Right lobe of liver (tissue), 6 donors: ENCODE measurements around the gene EML4. TPM values are rescaled to one million over a fixed set of nuclear protein-coding genes. Genes with fewer than 3 reads are reported as not detected.

Source experiments
- ATAC-seq, 4 donors: fragments of 200-7000 bp; cut with Tn5 transposase; one replicate each; pipeline ENCODE4 v1.9.1; 2020; ENCODE audit warnings: mild to moderate bottlenecking in 4 of 4, moderate library complexity in 4 of 4
- DNase-seq, 3 donors: peaks; one replicate each; pipeline ENCODE4 v3.0.0-alpha.2; 2020
- H3K27ac ChIP-seq, 3 donors: fragments of 200-600 bp; one replicate each; pipeline ENCODE4 v1.8.0; 2022
- H3K27me3 ChIP-seq, 2 donors: fragments of 200-600 bp; one replicate each; pipeline ENCODE4 v1.8.0; 2022
- H3K36me3 ChIP-seq, 4 donors: fragments of 200-600 bp; sonication (generic) in 1 of 4; one replicate each; pipeline versions ENCODE4 v1.5.1 to v1.8.0; 2017 to 2022; ENCODE audit warnings: control low read depth in 1 of 4
- H3K4me1 ChIP-seq, 4 donors: fragments of 200-600 bp; sonication (generic) in 1 of 4; one replicate each; pipeline versions ENCODE4 v1.5.1 to v1.8.0; 2017 to 2022; ENCODE audit warnings: control low read depth in 1 of 4
- H3K4me3 ChIP-seq, 3 donors: fragments of 200-600 bp; one replicate each; pipeline ENCODE4 v1.8.0; 2022
- H3K9me3 ChIP-seq, 4 donors: fragments of 200-600 bp; sonication (generic) in 1 of 4; one replicate each; pipeline versions ENCODE4 v1.5.1 to v1.8.0; 2017 to 2022; ENCODE audit warnings: control low read depth in 1 of 4
- CTCF ChIP-seq, 4 donors: fragments of 200-600 bp in 3 of 4; fragments of 450-650 bp in 1 of 4; IDR thresholded peaks; one replicate each; pipeline versions ENCODE4 v1.5.1 to v1.8.0; 2016 to 2022; ENCODE audit warnings: antibody characterized with exemption in 4 of 4, mild to moderate bottlenecking in 2 of 4
- POLR2A ChIP-seq: fragments of 450-650 bp; IDR thresholded peaks from one replicate; pipeline ENCODE4 v1.6.1; 2017; ENCODE audit warnings: antibody characterized with exemption, mild to moderate bottlenecking
- WGBS: methylation state at CpG from one replicate; pipeline ENCODE4 v1.1.6; 2018; ENCODE audit warnings: low coverage, low lambda C conversion rate; ENCODE audit not compliant: insufficient coverage; ENCODE audit errors: missing lambda C conversion rate; 5-methylcytosine and 5-hydroxymethylcytosine counted together
- intact Hi-C, 2 donors: fragments of 100-400 bp; cut with DNase I; formaldehyde crosslinking; loops; one replicate each; pipeline versions ENCODE4 v1.11.2 to v1.14.1; 2022
- total RNA-seq, 6 experiments: library from RNA; depleted of rRNA in 2 of 6; stranded (reverse); fragments of >200 nt in 2 of 6; fragmentation: NEBNext Ultra II Directional in 3 of 6; extraction: Animal tissue kit (Norgen Biotek cat#: 25700) in 3 of 6; gene quantifications; one replicate each; pipeline versions ENCODE4 v1.1.0 to v1.2.4, GENCODE V29; 2016 to 2023
- donor health status: DM: no; HTN: yes; CAD: no.
- donor health status: DM: no; HTN: no; CAD: no.
- donor health status: DM: no; HTN: no; CAD: no.
- donor health status: DM: no; HTN: yes; CAD: no.
- donor health status: DM: no; HTN: yes; CAD: no.

Gene EML4
- total RNA-seq, 6 experiments from 2014 or later: 28.3 to 55.7 (median 36.7) TPM

GRCh38 chr2:42239289-42239661, 70.1 kb downstream of the EML4 start:
- Histone ChIP-seq H3K27me3 (no peaks in the 10 kb centered on the region), H3K4me1 (peaks cover 0 to 26% (median 3%) of the 10 kb centered on the region in 4 donors), H3K36me3 (no peaks in the 10 kb centered on the region), H3K9me3 (no peaks in the 10 kb centered on the region), H3K27ac (no peak overlapping the region), H3K4me3 (no peak overlapping the region)
- TF ChIP-seq POLR2A: no peak
- no peak for TF ChIP-seq CTCF (IDR thresholded peaks at IDR 0.05)
- ATAC-seq: no peak
- WGBS: 45% methylated on average over 3 of the region's 3 CpGs
- intact Hi-C loops: no loop called here
- no peak for DNase-seq

GRCh38 chr2:42239811-42240210, 70.7 kb downstream of the EML4 start:
- intact Hi-C loops: no loop called here
- no peak for DNase-seq

GRCh38 chr2:42241517-42241916, 72.4 kb downstream of the EML4 start:
- no peak for ATAC-seq
- Histone ChIP-seq H3K4me1 (peaks cover 0 to 26% (median 3%) of the 10 kb centered on the region in 4 donors), H3K36me3 (peaks cover 0 to 8% (median 2%) of the 10 kb centered on the region in 4 donors), H3K9me3 (no peaks in the 10 kb centered on the region), H3K4me3 (no peak overlapping the region), H3K27ac (no peak overlapping the region), H3K27me3 (no peaks in the 10 kb centered on the region)
- TF ChIP-seq CTCF (IDR thresholded peaks at IDR 0.05) (no peak), POLR2A (no peak)
- no peak for DNase-seq
- intact Hi-C loops: no loop called here
- 40% methylated on average over 4 of the region's 4 CpGs for WGBS

More at GRCh38 chr2:42239811-42240210, 70.7 kb downstream of the EML4 start:
- Histone ChIP-seq H3K27me3 (no peaks in the 10 kb centered on the region), H3K36me3 (no peaks in the 10 kb centered on the region), H3K9me3 (no peaks in the 10 kb centered on the region), H3K27ac (no peak overlapping the region), H3K4me3 (no peak overlapping the region), H3K4me1 (peaks cover 0 to 26% (median 3%) of the 10 kb centered on the region in 4 donors)
- TF ChIP-seq POLR2A: no peak
- no peak for TF ChIP-seq CTCF (IDR thresholded peaks at IDR 0.05)
- ATAC-seq: no peak
- WGBS: 38% methylated on average over 1 of the region's 1 CpG

GRCh38 chr2:42243297-42243696, 74.1 kb downstream of the EML4 start:
- peaks cover 0 to 8% (median 2%) of the 10 kb centered on the region in 4 donors for H3K36me3 ChIP-seq
- DNase-seq: no peak
- H3K4me1 ChIP-seq: peaks cover 0 to 24% (median 3%) of the 10 kb centered on the region in 4 donors
- no peak for ATAC-seq
- TF ChIP-seq CTCF (IDR thresholded peaks at IDR 0.05) (no peak), POLR2A (no peak)
- intact Hi-C loops: no loop called here
- H3K4me3 ChIP-seq: no peak overlapping the region
- H3K27ac ChIP-seq: no peak overlapping the region
- H3K9me3 ChIP-seq: no peaks in the 10 kb centered on the region
- no peaks in the 10 kb centered on the region for H3K27me3 ChIP-seq
- 71% methylated on average over 3 of the region's 3 CpGs for WGBS

- no peaks in the 10 kb centered on the region for H3K9me3 ChIP-seq
- intact Hi-C loops: no loop called here
- ATAC-seq: no peak
- WGBS: 76% methylated on average over 2 of the region's 2 CpGs
- TF ChIP-seq CTCF (IDR thresholded peaks at IDR 0.05): no peak
- no peak for TF ChIP-seq POLR2A
- DNase-seq: no peak
- peaks cover 0 to 22% (median 3%) of the 10 kb centered on the region in 4 donors for H3K4me1 ChIP-seq
- H3K36me3 ChIP-seq: peaks cover 0 to 8% (median 2%) of the 10 kb centered on the region in 4 donors
- H3K4me3 ChIP-seq: no peak overlapping the region
- no peaks in the 10 kb centered on the region for H3K27me3 ChIP-seq
- no peak overlapping the region for H3K27ac ChIP-seq
Observed at GRCh38 chr2:42244520-42244919, 75.4 kb downstream of the EML4 start.
